Endothelial cell (in vitro differentiated cells): ENCODE data around the gene PHLDB2. TPM values are rescaled to one million over a fixed set of nuclear protein-coding genes. Genes with fewer than 3 reads are reported as not detected.

Experiments used
- DNase-seq: peaks from one replicate; pipeline ENCODE4 v3.0.0; 2021; ENCODE audit warnings: low spot score
- H3K27ac Mint-ChIP-seq: one replicate; pipeline ENCODE4 v1.8.0; 2021; ENCODE audit warnings: mixed read lengths, inconsistent platforms; ENCODE audit not compliant: unreplicated experiment
- H3K27me3 Mint-ChIP-seq: one replicate; pipeline ENCODE4 v1.8.0; 2021; ENCODE audit warnings: mild to moderate bottlenecking, moderate library complexity, mixed read lengths, inconsistent platforms; ENCODE audit not compliant: unreplicated experiment
- H3K36me3 Mint-ChIP-seq: one replicate; pipeline ENCODE4 v1.8.0; 2021; ENCODE audit warnings: mild to moderate bottlenecking, low read depth, mixed read lengths, inconsistent platforms; ENCODE audit not compliant: unreplicated experiment
- H3K4me1 Mint-ChIP-seq: one replicate; pipeline ENCODE4 v1.8.0; 2021; ENCODE audit warnings: mild to moderate bottlenecking, mixed read lengths, inconsistent platforms; ENCODE audit not compliant: unreplicated experiment
- H3K4me3 Mint-ChIP-seq: one replicate; pipeline ENCODE4 v1.8.0; 2021; ENCODE audit warnings: mild to moderate bottlenecking, mixed read lengths, inconsistent platforms; ENCODE audit not compliant: unreplicated experiment
- H3K9me3 Mint-ChIP-seq: one replicate; pipeline ENCODE4 v1.8.0; 2021; ENCODE audit warnings: mixed read lengths, inconsistent platforms; ENCODE audit not compliant: unreplicated experiment
- CTCF ChIP-seq: fragments of 200-600 bp; sonication (generic); IDR thresholded peaks from one replicate; pipeline ENCODE4 v1.5.0; 2021; ENCODE audit warnings: antibody characterized with exemption; ENCODE audit not compliant: unreplicated experiment
- total RNA-seq: library from RNA; stranded (reverse); fragmentation: NEBNext Ultra II Directional; extraction: Animal tissue kit (Norgen Biotek cat#: 25700); gene quantifications from one replicate; pipeline ENCODE4 v1.2.1, GENCODE V29; 2021; ENCODE audit not compliant: unreplicated experiment

PHLDB2 gene
- total RNA-seq, 1 donor from 2014 or later = 47.8 TPM

DNA sequence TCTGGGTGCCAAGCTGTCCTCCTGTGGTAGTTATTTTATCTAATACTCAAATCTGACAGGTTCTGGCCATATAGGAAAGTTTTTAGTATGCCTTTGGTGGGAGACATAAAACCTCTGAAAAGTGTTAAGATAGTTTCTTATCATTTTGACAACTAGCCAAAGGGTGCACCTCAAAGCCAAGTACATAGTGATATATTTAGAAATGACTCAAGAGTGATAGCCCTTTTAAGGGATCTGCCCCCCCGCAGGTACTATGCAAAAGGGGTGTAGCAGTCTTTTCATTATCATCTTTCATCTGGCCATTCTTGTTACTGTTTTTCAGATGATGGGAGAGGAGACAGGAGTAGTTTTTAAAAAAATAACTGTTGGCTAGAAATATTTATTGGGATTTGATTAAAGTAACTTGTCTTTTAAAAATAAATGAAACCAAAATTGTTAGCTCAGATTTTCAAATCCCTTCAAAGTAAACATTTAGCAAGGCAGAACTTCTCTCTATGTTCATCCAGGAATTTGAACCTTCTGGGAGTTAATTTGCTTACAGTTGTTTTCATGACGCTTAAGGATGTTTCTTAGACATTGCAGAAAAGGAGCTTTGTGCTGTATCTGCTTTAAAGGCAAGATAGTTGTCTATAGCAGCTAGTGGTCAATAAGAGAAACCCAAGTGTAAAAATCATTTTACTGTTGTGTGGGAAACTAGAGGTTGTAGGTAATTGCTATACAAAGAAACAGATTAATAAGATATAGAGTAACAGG lies 5.1 kb downstream of the PHLDB2 start:
- H3K9me3 Mint-ChIP-seq = no peaks in the 10 kb centered on the region
- TF ChIP-seq CTCF = no peak
- H3K4me1 Mint-ChIP-seq = peaks cover 60% of the 10 kb centered on the region
- peaks cover 2% of the 10 kb centered on the region for H3K27me3 Mint-ChIP-seq
- no peaks in the 10 kb centered on the region for H3K36me3 Mint-ChIP-seq
- no peak overlapping the region for H3K27ac Mint-ChIP-seq
- H3K4me3 Mint-ChIP-seq = peak overlapping the region; percentile 25
- DNase-seq = no peak

DNA sequence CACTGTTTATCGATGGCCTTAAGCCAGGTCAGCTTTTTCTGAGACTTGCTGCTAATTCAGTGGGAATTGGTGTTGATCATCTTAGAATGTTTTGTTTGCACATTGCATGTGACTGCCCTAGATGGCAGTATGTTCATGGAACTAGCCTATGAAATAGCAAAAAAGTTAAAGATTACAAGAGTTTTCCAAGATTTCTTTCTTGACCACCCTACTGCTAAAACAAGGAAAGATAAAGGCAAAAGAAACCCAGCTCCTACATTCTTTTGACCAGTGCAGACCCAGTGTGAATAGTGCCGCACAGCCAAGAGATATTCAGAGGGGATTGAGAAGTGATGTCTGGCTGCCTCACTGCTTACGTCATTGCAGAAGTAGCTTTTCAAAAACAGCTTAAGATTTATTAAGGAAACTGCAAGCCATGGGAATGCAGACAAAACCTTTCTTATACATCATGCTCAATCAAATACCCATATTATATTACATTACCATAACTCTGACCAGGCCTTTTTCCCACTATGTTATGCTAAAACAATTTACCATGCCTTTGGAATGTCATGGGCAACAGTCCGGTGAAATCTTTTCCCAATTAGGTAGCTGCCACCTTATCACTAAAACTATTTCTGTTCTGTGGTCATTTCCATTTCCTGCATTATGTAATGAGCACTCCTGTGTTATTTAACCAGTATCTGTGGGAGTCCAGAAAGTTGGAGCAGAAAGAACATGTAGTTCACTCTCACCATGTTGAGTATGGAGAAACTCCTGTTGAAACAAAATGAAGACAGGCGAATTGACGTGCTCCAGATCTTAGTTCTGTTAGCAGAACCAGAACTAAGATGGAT lies 6.0 kb downstream of the PHLDB2 start:
- peak overlapping the region; percentile 25 for H3K4me3 Mint-ChIP-seq
- no peak for DNase-seq
- no peaks in the 10 kb centered on the region for H3K9me3 Mint-ChIP-seq
- H3K27me3 Mint-ChIP-seq = no peaks in the 10 kb centered on the region
- TF ChIP-seq CTCF = no peak
- peak overlapping the region; percentile 70 for H3K27ac Mint-ChIP-seq
- no peaks in the 10 kb centered on the region for H3K36me3 Mint-ChIP-seq
- H3K4me1 Mint-ChIP-seq = peaks cover 67% of the 10 kb centered on the region

GRCh38 chr3:111867889-111868426 lies 8.9 kb downstream of the PHLDB2 start:
- Mint-ChIP-seq H3K27ac (no peak overlapping the region), H3K4me3 (no peak overlapping the region), H3K9me3 (no peaks in the 10 kb centered on the region), H3K36me3 (peaks cover 4% of the 10 kb centered on the region), H3K4me1 (peaks cover 69% of the 10 kb centered on the region), H3K27me3 (no peaks in the 10 kb centered on the region)
- no peak for DNase-seq
- TF ChIP-seq CTCF = no peak

GRCh38 chr3:111870620-111871019 lies 11.6 kb downstream of the PHLDB2 start:
- peaks cover 4% of the 10 kb centered on the region for H3K36me3 Mint-ChIP-seq
- H3K9me3 Mint-ChIP-seq = no peaks in the 10 kb centered on the region
- H3K4me1 Mint-ChIP-seq = peaks cover 43% of the 10 kb centered on the region
- no peak overlapping the region for H3K4me3 Mint-ChIP-seq
- no peak for DNase-seq
- no peak for TF ChIP-seq CTCF
- no peak overlapping the region for H3K27ac Mint-ChIP-seq
- H3K27me3 Mint-ChIP-seq = no peaks in the 10 kb centered on the region
